ENCODE measurements around the gene KIF11. TPM values are rescaled to one million over a fixed set of nuclear protein-coding genes. Genes with fewer than 3 reads are reported as not detected.

The KIF11 gene
- 4.4 TPM for polyA plus RNA-seq (2013, experiment 1 of 2)
- polyA plus RNA-seq (2013, experiment 2 of 2), result 4.7 TPM

DNA sequence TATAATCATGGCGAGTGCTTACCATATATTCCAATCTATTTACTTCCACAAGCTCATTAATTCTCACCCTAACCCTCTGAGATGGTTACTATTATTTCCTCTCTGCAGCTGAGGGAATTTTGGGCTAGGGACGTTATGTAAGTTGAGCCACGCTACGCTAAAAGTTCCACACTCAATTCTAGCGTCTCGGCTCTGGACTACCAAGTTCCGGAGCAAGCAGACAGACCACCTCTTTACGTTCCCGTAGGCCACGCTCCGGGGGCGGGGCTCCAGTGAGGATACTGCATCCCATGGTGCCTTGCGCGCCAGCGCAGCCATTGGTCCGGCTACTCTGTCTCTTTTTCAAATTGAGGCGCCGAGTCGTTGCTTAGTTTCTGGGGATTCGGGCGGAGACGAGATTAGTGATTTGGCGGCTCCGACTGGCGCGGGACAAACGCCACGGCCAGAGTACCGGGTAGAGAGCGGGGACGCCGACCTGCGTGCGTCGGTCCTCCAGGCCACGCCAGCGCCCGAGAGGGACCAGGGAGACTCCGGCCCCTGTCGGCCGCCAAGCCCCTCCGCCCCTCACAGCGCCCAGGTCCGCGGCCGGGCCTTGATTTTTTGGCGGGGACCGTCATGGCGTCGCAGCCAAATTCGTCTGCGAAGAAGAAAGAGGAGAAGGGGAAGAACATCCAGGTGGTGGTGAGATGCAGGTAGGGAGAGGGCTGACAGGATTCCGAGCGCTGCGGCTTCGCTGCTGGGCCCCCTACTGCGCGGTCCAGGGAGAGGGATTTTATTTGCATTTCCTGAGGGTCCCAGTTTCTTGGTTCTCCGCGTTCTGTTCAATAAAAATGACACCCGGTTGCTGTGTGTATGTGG, at the start of gene KIF11:
Gene KIF11, plus strand, starts transcription at position 370 of the 858 bp plus-strand sequence. Its CDS starts 246 bp downstream, at position 616.
- WGBS, result under 1% methylated on average over 61 of the region's 61 CpGs
- Histone ChIP-seq H3K9ac (ENCODE audit: low read length) (peak within 1 kb of the TSS; percentile 93), H4K8ac (ENCODE audit: low read length) (peak within 1 kb of the TSS; percentile 60), H2AFZ (ENCODE audit: low read depth, low read length) (peak within 1 kb of the TSS; percentile 97), H3K27ac (ENCODE audit: low read length, poor library complexity, severe bottlenecking) (peak within 1 kb of the TSS; percentile 88), H4K91ac (ENCODE audit: low read length) (peak within 1 kb of the TSS; percentile 86), H3K23ac (ENCODE audit: low read length in 2 of 2) (peak within 1 kb of the TSS in 1 of 2 experiments; percentile 98), H3K27me3 (ENCODE audit: control insufficient read depth in 1 of 2, insufficient read depth in 1 of 2, low read length in 2 of 2) (no peaks in the 10 kb centered on the region), H3K4me3 (ENCODE audit: insufficient read depth in 1 of 2, low read depth in 1 of 2, low read length in 2 of 2) (peak within 1 kb of the TSS; percentile 94 to 99), H3K79me1 (replicated peaks; ENCODE audit: low read length, poor library complexity, severe bottlenecking) (peaks cover 3% of the 10 kb centered on the region), H2BK5ac (ENCODE audit: low read depth, low read length, poor library complexity, severe bottlenecking) (peak within 1 kb of the TSS; percentile 25), H3K4ac (ENCODE audit: low read depth in 1 of 2, low read length in 2 of 2) (peak within 1 kb of the TSS; percentile 51), H3K18ac (ENCODE audit: low read depth in 1 of 2, low read length in 2 of 2) (peak within 1 kb of the TSS; percentile 79 to 91), H3K9me3 (ENCODE audit: control insufficient read depth, low read length) (no peaks in the 10 kb centered on the region), H3K4me1 (ENCODE audit: control insufficient read depth, insufficient read depth, low read depth, low read length) (peaks cover 3% of the 10 kb centered on the region), H2BK15ac (ENCODE audit: low read depth, poor library complexity, severe bottlenecking) (no peak within 1 kb of the TSS), H3K4me2 (ENCODE audit: low read length, poor library complexity, severe bottlenecking) (peak within 1 kb of the TSS; percentile 92), H2BK12ac (ENCODE audit: low read length in 2 of 2) (peak within 1 kb of the TSS in 1 of 2 experiments; percentile 42), H3K36me3 (ENCODE audit: control insufficient read depth in 1 of 2, insufficient read depth in 2 of 2, low read depth in 1 of 2, low read length in 2 of 2) (no peaks in the 10 kb centered on the region), H2BK120ac (ENCODE audit: low read depth, low read length) (peak within 1 kb of the TSS; percentile 89), H3K14ac (ENCODE audit: low read length in 2 of 2) (peak within 1 kb of the TSS in 1 of 2 experiments; percentile 75), H2AK5ac (ENCODE audit: low read length, severe bottlenecking) (peak within 1 kb of the TSS; percentile 17)
- DNase-seq, result peak; percentile 98

GRCh38 chr10:92544296-92544695, 48.6 kb upstream of the KIF11 start:
- no peak overlapping the region for H3K14ac ChIP-seq (ENCODE audit: low read length in 2 of 2)
- H3K18ac ChIP-seq (ENCODE audit: low read depth in 1 of 2, low read length in 2 of 2), result no peak overlapping the region
- H3K4me2 ChIP-seq (ENCODE audit: low read length, poor library complexity, severe bottlenecking), result no peak overlapping the region
- no peak overlapping the region for H2AFZ ChIP-seq (ENCODE audit: low read depth, low read length)
- no peak overlapping the region for H2BK5ac ChIP-seq (ENCODE audit: low read depth, low read length, poor library complexity, severe bottlenecking)
- no peak overlapping the region for H2BK12ac ChIP-seq (ENCODE audit: low read length in 2 of 2)
- no peak overlapping the region for H2BK120ac ChIP-seq (ENCODE audit: low read depth, low read length)
- no peak overlapping the region for H2AK5ac ChIP-seq (ENCODE audit: low read length, severe bottlenecking)
- H3K9me3 ChIP-seq (ENCODE audit: control insufficient read depth, low read length), result no peaks in the 10 kb centered on the region
- H3K27me3 ChIP-seq (ENCODE audit: control insufficient read depth in 1 of 2, insufficient read depth in 1 of 2, low read length in 2 of 2), result no peaks in the 10 kb centered on the region
- no peak overlapping the region for H2BK15ac ChIP-seq (ENCODE audit: low read depth, poor library complexity, severe bottlenecking)
- DNase-seq, result peak; percentile 62
- no peak overlapping the region for H3K4ac ChIP-seq (ENCODE audit: low read depth in 1 of 2, low read length in 2 of 2)
- no peak overlapping the region for H4K91ac ChIP-seq (ENCODE audit: low read length)
- no peak overlapping the region for H3K4me3 ChIP-seq (ENCODE audit: insufficient read depth in 1 of 2, low read depth in 1 of 2, low read length in 2 of 2)
- H3K27ac ChIP-seq (ENCODE audit: low read length, poor library complexity, severe bottlenecking), result no peak overlapping the region
- H3K36me3 ChIP-seq (ENCODE audit: control insufficient read depth in 1 of 2, insufficient read depth in 2 of 2, low read depth in 1 of 2, low read length in 2 of 2), result peaks cover 0 to 6% of the 10 kb centered on the region in 2 experiments
- no peaks in the 10 kb centered on the region for H3K4me1 ChIP-seq (ENCODE audit: control insufficient read depth, insufficient read depth, low read depth, low read length)
- H3K23ac ChIP-seq (ENCODE audit: low read length in 2 of 2), result no peak overlapping the region
- peaks cover 37% of the 10 kb centered on the region for H3K79me1 ChIP-seq (replicated peaks; ENCODE audit: low read length, poor library complexity, severe bottlenecking)
- no peak overlapping the region for H3K9ac ChIP-seq (ENCODE audit: low read length)
- WGBS, result 93% methylated on average over 2 of the region's 3 CpGs
- no peak overlapping the region for H4K8ac ChIP-seq (ENCODE audit: low read length)

DNA sequence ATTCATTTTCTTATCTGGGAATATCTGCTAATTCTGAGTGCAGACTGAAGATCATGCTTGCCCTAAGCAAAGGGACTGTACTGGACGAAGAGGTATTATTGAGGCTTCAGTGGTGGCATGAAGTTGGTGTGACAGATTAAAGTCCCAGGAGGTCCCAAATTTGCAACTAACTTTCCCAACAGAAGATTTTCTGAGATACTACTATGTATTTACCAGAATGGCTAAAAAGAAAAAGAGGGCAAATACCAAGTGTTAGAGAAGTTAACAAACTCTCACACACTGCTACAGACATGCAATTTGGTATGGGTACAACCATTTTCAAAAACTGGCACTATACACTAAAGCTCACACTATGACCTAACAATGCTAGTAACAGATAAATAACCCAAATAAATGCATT, 47.4 kb upstream of the KIF11 start:
- H3K4me3 ChIP-seq (ENCODE audit: insufficient read depth in 1 of 2, low read depth in 1 of 2, low read length in 2 of 2), result no peak overlapping the region
- H2BK12ac ChIP-seq (ENCODE audit: low read length in 2 of 2), result no peak overlapping the region
- no peak overlapping the region for H2BK15ac ChIP-seq (ENCODE audit: low read depth, poor library complexity, severe bottlenecking)
- H3K23ac ChIP-seq (ENCODE audit: low read length in 2 of 2), result no peak overlapping the region
- no peak overlapping the region for H2AK5ac ChIP-seq (ENCODE audit: low read length, severe bottlenecking)
- no peak overlapping the region for H3K18ac ChIP-seq (ENCODE audit: low read depth in 1 of 2, low read length in 2 of 2)
- H3K4me2 ChIP-seq (ENCODE audit: low read length, poor library complexity, severe bottlenecking), result no peak overlapping the region
- no peak overlapping the region for H3K9ac ChIP-seq (ENCODE audit: low read length)
- no peak overlapping the region for H3K27ac ChIP-seq (ENCODE audit: low read length, poor library complexity, severe bottlenecking)
- 100% methylated on average over 1 of the region's 1 CpG for whole genome bisulfite sequencing
- no peak overlapping the region for H3K4ac ChIP-seq (ENCODE audit: low read depth in 1 of 2, low read length in 2 of 2)
- no peaks in the 10 kb centered on the region for H3K27me3 ChIP-seq (ENCODE audit: control insufficient read depth in 1 of 2, insufficient read depth in 1 of 2, low read length in 2 of 2)
- H2AFZ ChIP-seq (ENCODE audit: low read depth, low read length), result no peak overlapping the region
- no peak overlapping the region for H4K8ac ChIP-seq (ENCODE audit: low read length)
- H3K4me1 ChIP-seq (ENCODE audit: control insufficient read depth, insufficient read depth, low read depth, low read length), result no peaks in the 10 kb centered on the region
- H2BK5ac ChIP-seq (ENCODE audit: low read depth, low read length, poor library complexity, severe bottlenecking), result no peak overlapping the region
- H3K9me3 ChIP-seq (ENCODE audit: control insufficient read depth, low read length), result no peaks in the 10 kb centered on the region
- H3K79me1 ChIP-seq (replicated peaks; ENCODE audit: low read length, poor library complexity, severe bottlenecking), result peaks cover 32% of the 10 kb centered on the region
- H3K36me3 ChIP-seq (ENCODE audit: control insufficient read depth in 1 of 2, insufficient read depth in 2 of 2, low read depth in 1 of 2, low read length in 2 of 2), result peaks cover 0 to 6% of the 10 kb centered on the region in 2 experiments
- DNase-seq, result no peak
- no peak overlapping the region for H4K91ac ChIP-seq (ENCODE audit: low read length)
- H3K14ac ChIP-seq (ENCODE audit: low read length in 2 of 2), result no peak overlapping the region
- H2BK120ac ChIP-seq (ENCODE audit: low read depth, low read length), result no peak overlapping the region

DNA sequence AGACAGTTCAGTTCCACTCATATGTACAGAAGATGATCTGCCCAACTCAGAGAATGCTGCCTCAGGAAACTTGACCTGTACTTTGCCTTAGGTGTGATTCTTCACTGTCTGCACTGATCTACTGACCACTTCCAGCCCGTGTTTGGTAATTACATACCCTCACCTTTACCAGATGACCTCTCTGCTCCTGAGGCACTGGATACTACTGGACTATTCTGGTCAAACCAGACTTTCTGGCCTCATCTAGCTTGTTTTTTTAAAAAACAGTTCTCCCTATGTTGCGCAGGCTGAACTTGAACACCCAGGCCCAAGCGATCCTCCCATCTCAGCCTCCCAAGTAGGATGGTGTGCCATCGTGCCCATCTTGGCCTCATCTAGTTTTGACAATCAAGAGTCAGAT, 45.3 kb upstream of the KIF11 start:
- DNase-seq, result no peak
- Histone ChIP-seq H2BK12ac (ENCODE audit: low read length in 2 of 2) (no peak overlapping the region), H3K4me3 (ENCODE audit: insufficient read depth in 1 of 2, low read depth in 1 of 2, low read length in 2 of 2) (no peak overlapping the region), H3K4ac (ENCODE audit: low read depth in 1 of 2, low read length in 2 of 2) (no peak overlapping the region), H3K23ac (ENCODE audit: low read length in 2 of 2) (no peak overlapping the region), H4K91ac (ENCODE audit: low read length) (no peak overlapping the region), H3K27ac (ENCODE audit: low read length, poor library complexity, severe bottlenecking) (no peak overlapping the region), H2BK5ac (ENCODE audit: low read depth, low read length, poor library complexity, severe bottlenecking) (no peak overlapping the region), H3K18ac (ENCODE audit: low read depth in 1 of 2, low read length in 2 of 2) (no peak overlapping the region), H3K14ac (ENCODE audit: low read length in 2 of 2) (no peak overlapping the region), H4K8ac (ENCODE audit: low read length) (no peak overlapping the region), H3K27me3 (ENCODE audit: control insufficient read depth in 1 of 2, insufficient read depth in 1 of 2, low read length in 2 of 2) (no peaks in the 10 kb centered on the region), H3K9me3 (ENCODE audit: control insufficient read depth, low read length) (no peaks in the 10 kb centered on the region), H3K4me1 (ENCODE audit: control insufficient read depth, insufficient read depth, low read depth, low read length) (no peaks in the 10 kb centered on the region), H2BK120ac (ENCODE audit: low read depth, low read length) (no peak overlapping the region), H2AK5ac (ENCODE audit: low read length, severe bottlenecking) (no peak overlapping the region), H3K9ac (ENCODE audit: low read length) (no peak overlapping the region), H3K79me1 (replicated peaks; ENCODE audit: low read length, poor library complexity, severe bottlenecking) (peaks cover 28% of the 10 kb centered on the region), H3K4me2 (ENCODE audit: low read length, poor library complexity, severe bottlenecking) (no peak overlapping the region), H2AFZ (ENCODE audit: low read depth, low read length) (no peak overlapping the region), H3K36me3 (ENCODE audit: control insufficient read depth in 1 of 2, insufficient read depth in 2 of 2, low read depth in 1 of 2, low read length in 2 of 2) (peaks cover 6 to 7% of the 10 kb centered on the region in 2 experiments), H2BK15ac (ENCODE audit: low read depth, poor library complexity, severe bottlenecking) (no peak overlapping the region)
- WGBS, result over 99% methylated on average over 4 of the region's 4 CpGs
